Prostate gland (tissue), 2 donors: ENCODE data around the gene BAIAP3. TPM values are rescaled to one million over a fixed set of nuclear protein-coding genes. Genes with fewer than 3 reads are reported as not detected.

Experiments used
- DNase-seq: peaks from one replicate; pipeline ENCODE4 v3.0.0-alpha.2; 2019; ENCODE audit warnings: low spot score
- H3K27ac ChIP-seq, 2 donors: fragments of 200-600 bp; sonication (generic); 2 replicates each; pipeline ENCODE4 v1.5.1; 2017 to 2019
- H3K27me3 ChIP-seq: fragments of 200-600 bp; sonication (generic); replicated peaks from 2 replicates; pipeline ENCODE4 v1.5.1; 2019; ENCODE audit not compliant: insufficient read depth
- H3K36me3 ChIP-seq, 2 donors: fragments of 200-600 bp; sonication (generic); 1 replicate in 1 of 2; 2 replicates in 1 of 2; pipeline versions ENCODE4 v1.5.1 to v1.8.1; 2017 to 2019
- H3K4me1 ChIP-seq: fragments of 200-600 bp; sonication (generic); replicated peaks from 2 replicates; pipeline ENCODE4 v1.5.1; 2019
- H3K4me3 ChIP-seq, 2 donors: fragments of 200-600 bp; sonication (generic); 2 replicates each; pipeline ENCODE4 v1.5.1; 2017 to 2019
- H3K9me3 ChIP-seq: fragments of 200-600 bp; sonication (generic); 2 replicates; pipeline ENCODE4 v1.5.1; 2017
- CTCF ChIP-seq, 4 experiments: fragments of 200-600 bp in 2 of 4; fragments of 450-650 bp in 2 of 4; sonication (generic) in 2 of 4; IDR thresholded peaks; 1 replicate in 3 of 4; 2 replicates in 1 of 4; pipeline ENCODE4 v1.5.1; 2016 to 2019; ENCODE audit warnings: antibody characterized with exemption in 4 of 4, mild to moderate bottlenecking in 2 of 4, moderate library complexity in 2 of 4
- POLR2A ChIP-seq: fragments of 450-650 bp; IDR thresholded peaks from one replicate; pipeline ENCODE4 v1.6.1; 2016; ENCODE audit warnings: antibody characterized with exemption, mild to moderate bottlenecking
- POLR2AphosphoS5 ChIP-seq: sonication (generic); formaldehyde crosslinking; IDR thresholded peaks from one replicate; pipeline ENCODE4 v1.6.1; 2017; ENCODE audit warnings: antibody characterized with exemption
- WGBS: methylation state at CpG from one replicate; pipeline ENCODE4 v1.1.5; 2018; 5-methylcytosine and 5-hydroxymethylcytosine counted together
- intact Hi-C: fragments of 100-400 bp; cut with DNase I; formaldehyde crosslinking; loops from one replicate; pipeline ENCODE4 v1.14.2; 2022
- total RNA-seq, 2 donors: library from RNA; depleted of rRNA; stranded (reverse); fragments of >200 nt; gene quantifications; one replicate each; pipeline ENCODE4 v1.1.0, GENCODE V29; 2016

The BAIAP3 gene
- total RNA-seq, 2 donors from 2014 or later: 12.1 to 41.6 TPM

- no peaks in the 10 kb centered on the region for H3K27me3 ChIP-seq
- intact Hi-C loops: no loop called here
- H3K4me3 ChIP-seq: no peak overlapping the region
- peaks cover 0 to 10% of the 10 kb centered on the region in 2 donors for H3K36me3 ChIP-seq
- no peaks in the 10 kb centered on the region for H3K9me3 ChIP-seq
- peaks cover 6% of the 10 kb centered on the region for H3K4me1 ChIP-seq
- TF ChIP-seq CTCF (IDR thresholded peaks at IDR 0.05) (no peak), POLR2A (no peak), POLR2AphosphoS5 (no peak)
- 74% methylated on average over 29 of the region's 31 CpGs for WGBS
- no peak overlapping the region for H3K27ac ChIP-seq
- DNase-seq: no peak
These were observed 12.4 kb downstream of the BAIAP3 start for GRCh38 chr16:1345651-1346421.

- 76% methylated on average over 31 of the region's 34 CpGs for WGBS
- intact Hi-C loops: no loop called here
- H3K4me1 ChIP-seq: peaks cover 9% of the 10 kb centered on the region
- DNase-seq: no peak
- H3K9me3 ChIP-seq: no peaks in the 10 kb centered on the region
- H3K4me3 ChIP-seq: no peak overlapping the region
- no peak overlapping the region for H3K27ac ChIP-seq
- no peaks in the 10 kb centered on the region for H3K27me3 ChIP-seq
- H3K36me3 ChIP-seq: peaks cover 0 to 10% of the 10 kb centered on the region in 2 donors
- TF ChIP-seq POLR2A (no peak), CTCF (IDR thresholded peaks at IDR 0.05) (no peak), POLR2AphosphoS5 (no peak)
These were observed 13.2 kb downstream of the BAIAP3 start for GRCh38 chr16:1346422-1347285.

- peak; percentile 53 for DNase-seq
- no peak overlapping the region for H3K4me3 ChIP-seq
- TF ChIP-seq CTCF (IDR thresholded peaks at IDR 0.05) (no peak), POLR2AphosphoS5 (peak; percentile 18)
- no peaks in the 10 kb centered on the region for H3K9me3 ChIP-seq
- peaks cover 10% of the 10 kb centered on the region for H3K4me1 ChIP-seq
- H3K36me3 ChIP-seq: peaks cover 0 to 10% of the 10 kb centered on the region in 2 donors
- no peak overlapping the region for H3K27ac ChIP-seq
- H3K27me3 ChIP-seq: no peaks in the 10 kb centered on the region
- WGBS: 63% methylated on average over 20 of the region's 31 CpGs
- intact Hi-C loops: no loop called here
These were observed 13.9 kb downstream of the BAIAP3 start for GRCh38 chr16:1347286-1347855.

GRCh38 chr16:1347962-1348361, 14.5 kb downstream of the BAIAP3 start:
- 79% methylated on average over 20 of the region's 29 CpGs for WGBS
- DNase-seq: no peak
- no peak overlapping the region for H3K27ac ChIP-seq
- H3K4me3 ChIP-seq: no peak overlapping the region
- H3K9me3 ChIP-seq: no peaks in the 10 kb centered on the region
- H3K27me3 ChIP-seq: no peaks in the 10 kb centered on the region
- TF ChIP-seq CTCF (IDR thresholded peaks at IDR 0.05) (no peak), POLR2A (no peak), POLR2AphosphoS5 (no peak)
- intact Hi-C loops: no loop called here
- peaks cover 14% of the 10 kb centered on the region for H3K4me1 ChIP-seq
- H3K36me3 ChIP-seq: peaks cover 0 to 10% of the 10 kb centered on the region in 2 donors
